Right lobe of liver (tissue), 6 donors: ENCODE results near the gene HECA. TPM values are rescaled to one million over a fixed set of nuclear protein-coding genes. Genes with fewer than 3 reads are reported as not detected.

ENCODE experiments used
- ATAC-seq, 4 donors: fragments of 200-7000 bp; cut with Tn5 transposase; one replicate each; pipeline ENCODE4 v1.9.1; 2020; ENCODE audit warnings: mild to moderate bottlenecking in 4 of 4, moderate library complexity in 4 of 4
- DNase-seq, 3 donors: peaks; one replicate each; pipeline ENCODE4 v3.0.0-alpha.2; 2020
- H3K27ac ChIP-seq, 3 donors: fragments of 200-600 bp; one replicate each; pipeline ENCODE4 v1.8.0; 2022
- H3K27me3 ChIP-seq, 2 donors: fragments of 200-600 bp; one replicate each; pipeline ENCODE4 v1.8.0; 2022
- H3K36me3 ChIP-seq, 4 donors: fragments of 200-600 bp; sonication (generic) in 1 of 4; one replicate each; pipeline versions ENCODE4 v1.5.1 to v1.8.0; 2017 to 2022; ENCODE audit warnings: control low read depth in 1 of 4
- H3K4me1 ChIP-seq, 4 donors: fragments of 200-600 bp; sonication (generic) in 1 of 4; one replicate each; pipeline versions ENCODE4 v1.5.1 to v1.8.0; 2017 to 2022; ENCODE audit warnings: control low read depth in 1 of 4
- H3K4me3 ChIP-seq, 3 donors: fragments of 200-600 bp; one replicate each; pipeline ENCODE4 v1.8.0; 2022
- H3K9me3 ChIP-seq, 4 donors: fragments of 200-600 bp; sonication (generic) in 1 of 4; one replicate each; pipeline versions ENCODE4 v1.5.1 to v1.8.0; 2017 to 2022; ENCODE audit warnings: control low read depth in 1 of 4
- POLR2A ChIP-seq: fragments of 450-650 bp; IDR thresholded peaks from one replicate; pipeline ENCODE4 v1.6.1; 2017; ENCODE audit warnings: antibody characterized with exemption, mild to moderate bottlenecking
- WGBS: methylation state at CpG from one replicate; pipeline ENCODE4 v1.1.6; 2018; ENCODE audit warnings: low coverage, low lambda C conversion rate; ENCODE audit not compliant: insufficient coverage; ENCODE audit errors: missing lambda C conversion rate; 5-methylcytosine and 5-hydroxymethylcytosine counted together
- intact Hi-C, 2 donors: fragments of 100-400 bp; cut with DNase I; formaldehyde crosslinking; loops; one replicate each; pipeline versions ENCODE4 v1.11.2 to v1.14.1; 2022
- long read RNA-seq: library from polyadenylated mRNA; unstranded; transcript quantifications from one replicate; pipeline ENCODE4 v2.0.0, GENCODE V29; 2019
- total RNA-seq, 6 experiments: library from RNA; depleted of rRNA in 2 of 6; stranded (reverse); fragments of >200 nt in 2 of 6; fragmentation: NEBNext Ultra II Directional in 3 of 6; extraction: Animal tissue kit (Norgen Biotek cat#: 25700) in 3 of 6; gene quantifications; one replicate each; pipeline versions ENCODE4 v1.1.0 to v1.2.4, GENCODE V29; 2016 to 2023
- TF ChIP-seq, protein P1 (sequence below), 4 donors: fragments of 200-600 bp in 3 of 4; fragments of 450-650 bp in 1 of 4; IDR thresholded peaks; one replicate each; pipeline versions ENCODE4 v1.5.1 to v1.8.0; 2016 to 2022; ENCODE audit warnings: antibody characterized with exemption in 4 of 4, mild to moderate bottlenecking in 2 of 4
- donor health status: DM: no; HTN: yes; CAD: no.
- donor health status: DM: no; HTN: no; CAD: no.
- donor health status: DM: no; HTN: no; CAD: no.
- donor health status: DM: no; HTN: yes; CAD: no.
- donor health status: DM: no; HTN: yes; CAD: no.

Gene HECA, protein sequence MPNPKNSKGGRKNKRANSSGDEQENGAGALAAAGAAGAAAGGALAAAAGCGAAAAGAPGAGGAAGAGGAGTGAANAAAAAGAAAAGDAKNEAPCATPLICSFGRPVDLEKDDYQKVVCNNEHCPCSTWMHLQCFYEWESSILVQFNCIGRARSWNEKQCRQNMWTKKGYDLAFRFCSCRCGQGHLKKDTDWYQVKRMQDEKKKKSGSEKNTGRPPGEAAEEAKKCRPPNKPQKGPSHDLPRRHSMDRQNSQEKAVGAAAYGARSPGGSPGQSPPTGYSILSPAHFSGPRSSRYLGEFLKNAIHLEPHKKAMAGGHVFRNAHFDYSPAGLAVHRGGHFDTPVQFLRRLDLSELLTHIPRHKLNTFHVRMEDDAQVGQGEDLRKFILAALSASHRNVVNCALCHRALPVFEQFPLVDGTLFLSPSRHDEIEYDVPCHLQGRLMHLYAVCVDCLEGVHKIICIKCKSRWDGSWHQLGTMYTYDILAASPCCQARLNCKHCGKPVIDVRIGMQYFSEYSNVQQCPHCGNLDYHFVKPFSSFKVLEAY
- 10 to 100 TPM in 4 of 6 experiments, 1 to 10 TPM in 2; 6.8 to 12.2 (median 11.0) TPM for total RNA-seq
- long read RNA-seq = 0 reads

DNA sequence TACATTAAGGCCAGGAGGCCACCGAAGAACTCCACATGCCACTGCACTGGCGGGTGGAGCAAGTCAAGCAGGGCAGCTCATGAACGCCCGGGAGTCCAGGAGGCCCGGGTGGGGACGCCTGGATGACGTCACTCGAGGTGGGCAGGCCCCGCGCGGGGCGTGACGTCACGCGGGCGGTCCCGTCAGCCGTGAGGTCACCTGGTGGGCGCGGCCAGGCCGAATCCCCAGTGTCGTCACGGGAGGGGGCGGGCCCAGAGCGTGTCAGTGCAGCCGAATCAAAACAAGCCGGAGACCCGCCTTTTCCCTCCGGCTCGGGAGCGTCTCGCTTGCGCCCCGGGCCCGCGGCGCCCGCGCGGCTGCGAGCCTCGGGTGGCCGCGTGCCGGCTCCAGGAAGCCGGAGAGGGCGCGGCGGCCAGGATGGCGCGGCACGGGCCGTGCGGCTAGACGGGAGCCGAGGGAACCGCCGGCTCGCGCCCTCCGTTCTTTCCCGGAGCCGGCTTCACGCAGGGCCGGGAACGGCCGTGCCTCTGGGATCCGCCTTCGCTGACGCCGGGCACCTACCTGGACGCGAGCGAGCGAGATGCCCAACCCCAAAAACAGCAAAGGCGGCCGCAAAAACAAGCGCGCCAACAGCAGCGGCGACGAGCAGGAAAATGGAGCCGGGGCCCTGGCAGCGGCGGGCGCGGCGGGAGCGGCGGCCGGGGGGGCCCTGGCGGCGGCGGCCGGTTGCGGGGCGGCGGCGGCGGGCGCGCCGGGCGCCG is at the start of gene HECA:
TSS of gene HECA (plus strand) at position 264 of the 761 bp plus-strand sequence. CDS start at position 581, 317 bp downstream.
- ATAC-seq (peak; percentile 94 to 96 (median 94)), DNase-seq (peak; percentile 98 to 99 (median 99))

DNA sequence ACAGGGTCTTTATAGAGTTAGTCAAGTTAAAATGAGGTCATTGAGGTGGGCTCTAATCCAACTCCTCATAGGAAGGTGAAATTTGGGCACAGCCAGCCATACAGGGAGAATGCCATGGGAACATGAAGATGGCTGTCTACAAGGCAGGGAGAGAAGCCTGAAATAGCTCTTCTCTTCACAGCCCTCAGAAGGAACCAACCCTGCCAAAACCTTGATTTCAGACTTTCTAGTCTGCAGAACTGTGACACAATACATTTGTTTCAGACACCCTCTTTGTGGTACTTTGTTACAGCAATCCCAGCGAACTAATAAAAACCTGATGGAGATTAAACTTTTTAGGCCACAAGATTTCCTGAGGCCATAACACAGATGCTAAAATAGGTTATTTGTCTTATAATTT is 43.1 kb upstream of the HECA start:
- no peak for DNase-seq
- Histone ChIP-seq H3K4me1 (no peaks in the 10 kb centered on the region), H3K4me3 (no peak overlapping the region), H3K27me3 (no peaks in the 10 kb centered on the region), H3K27ac (no peak overlapping the region), H3K9me3 (no peaks in the 10 kb centered on the region), H3K36me3 (no peaks in the 10 kb centered on the region)
- intact Hi-C loops = no loop called here
- ATAC-seq = no peak
- TF ChIP-seq POLR2A = no peak
- TF ChIP-seq, protein P1, sequence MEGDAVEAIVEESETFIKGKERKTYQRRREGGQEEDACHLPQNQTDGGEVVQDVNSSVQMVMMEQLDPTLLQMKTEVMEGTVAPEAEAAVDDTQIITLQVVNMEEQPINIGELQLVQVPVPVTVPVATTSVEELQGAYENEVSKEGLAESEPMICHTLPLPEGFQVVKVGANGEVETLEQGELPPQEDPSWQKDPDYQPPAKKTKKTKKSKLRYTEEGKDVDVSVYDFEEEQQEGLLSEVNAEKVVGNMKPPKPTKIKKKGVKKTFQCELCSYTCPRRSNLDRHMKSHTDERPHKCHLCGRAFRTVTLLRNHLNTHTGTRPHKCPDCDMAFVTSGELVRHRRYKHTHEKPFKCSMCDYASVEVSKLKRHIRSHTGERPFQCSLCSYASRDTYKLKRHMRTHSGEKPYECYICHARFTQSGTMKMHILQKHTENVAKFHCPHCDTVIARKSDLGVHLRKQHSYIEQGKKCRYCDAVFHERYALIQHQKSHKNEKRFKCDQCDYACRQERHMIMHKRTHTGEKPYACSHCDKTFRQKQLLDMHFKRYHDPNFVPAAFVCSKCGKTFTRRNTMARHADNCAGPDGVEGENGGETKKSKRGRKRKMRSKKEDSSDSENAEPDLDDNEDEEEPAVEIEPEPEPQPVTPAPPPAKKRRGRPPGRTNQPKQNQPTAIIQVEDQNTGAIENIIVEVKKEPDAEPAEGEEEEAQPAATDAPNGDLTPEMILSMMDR (IDR thresholded peaks at IDR 0.05) = no peak
- WGBS = 100% methylated on average over 1 of the region's 1 CpG

More for the DNA sequence above, at the start of gene HECA:
- Histone ChIP-seq H3K36me3 (no peaks in the 10 kb centered on the region), H3K27me3 (no peaks in the 10 kb centered on the region), H3K27ac (peak within 1 kb of the TSS; percentile 82 to 92 (median 90)), H3K9me3 (no peaks in the 10 kb centered on the region), H3K4me3 (peak within 1 kb of the TSS; percentile 61 to 73 (median 72)), H3K4me1 (peaks cover 0 to 10% (median 2%) of the 10 kb centered on the region in 4 donors)
- TF ChIP-seq, protein P1 (IDR thresholded peaks at IDR 0.05) = no peak
- peak; percentile 90 for TF ChIP-seq POLR2A
- 7% methylated on average over 15 of the region's 105 CpGs for WGBS
- intact Hi-C loops = no loop called here

DNA sequence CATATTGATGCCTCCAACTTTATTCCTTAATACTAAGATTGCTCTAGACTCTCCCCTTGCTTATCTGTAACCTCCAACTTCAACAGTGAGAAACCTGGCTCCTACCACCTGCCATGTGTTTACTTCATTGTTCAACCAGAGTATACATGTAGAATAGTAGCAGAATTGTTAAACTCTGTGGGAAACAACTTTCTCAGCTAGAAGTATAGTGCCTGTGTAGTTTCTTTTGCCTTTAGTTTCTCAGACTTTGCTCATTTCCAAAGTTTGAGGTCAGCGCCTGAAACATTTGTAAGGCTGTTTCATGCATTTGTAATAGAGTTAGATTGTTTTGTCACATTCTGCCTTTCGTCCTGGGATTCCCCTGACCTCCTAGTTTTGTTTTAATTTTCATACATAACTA is 34.9 kb upstream of the HECA start:
- no peaks in the 10 kb centered on the region for H3K4me1 ChIP-seq
- no peaks in the 10 kb centered on the region for H3K9me3 ChIP-seq
- intact Hi-C loops = no loop called here
- no peaks in the 10 kb centered on the region for H3K36me3 ChIP-seq
- 57% methylated on average over 2 of the region's 2 CpGs for WGBS
- no peaks in the 10 kb centered on the region for H3K27me3 ChIP-seq
- ATAC-seq (no peak), DNase-seq (no peak)
- no peak overlapping the region for H3K4me3 ChIP-seq
- no peak overlapping the region for H3K27ac ChIP-seq
- TF ChIP-seq, protein P1 (IDR thresholded peaks at IDR 0.05) = no peak
- no peak for TF ChIP-seq POLR2A

DNA sequence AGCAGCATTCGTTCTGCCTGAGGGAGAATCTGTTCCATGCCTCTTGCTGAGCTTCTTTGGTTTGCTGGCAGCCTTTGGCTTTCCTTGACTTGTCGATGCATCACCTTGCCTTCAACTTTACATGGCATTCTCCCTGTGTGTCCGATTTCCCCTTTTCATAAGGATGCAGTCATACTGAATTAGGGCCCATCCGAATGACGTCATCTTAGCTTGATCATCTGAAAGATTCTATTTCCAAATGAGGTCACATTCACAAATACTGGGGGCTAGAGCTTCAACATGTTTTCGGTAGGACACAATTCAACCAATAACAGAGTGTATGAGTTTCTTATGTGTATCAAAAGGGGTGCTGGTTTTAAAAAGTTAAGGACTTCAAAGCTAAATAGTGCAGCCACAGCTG is 27.8 kb upstream of the HECA start:
- no peaks in the 10 kb centered on the region for H3K36me3 ChIP-seq
- TF ChIP-seq, protein P1 (IDR thresholded peaks at IDR 0.05) = no peak
- TF ChIP-seq POLR2A = no peak
- intact Hi-C loops = no loop called here
- DNase-seq = no peak
- ATAC-seq = no peak
- no peak overlapping the region for H3K27ac ChIP-seq
- no peaks in the 10 kb centered on the region for H3K27me3 ChIP-seq
- 78% methylated on average over 6 of the region's 6 CpGs for WGBS
- no peaks in the 10 kb centered on the region for H3K4me1 ChIP-seq
- H3K9me3 ChIP-seq = no peaks in the 10 kb centered on the region
- no peak overlapping the region for H3K4me3 ChIP-seq
